Measurements from ENCODE around the gene NF2.

DNA sequence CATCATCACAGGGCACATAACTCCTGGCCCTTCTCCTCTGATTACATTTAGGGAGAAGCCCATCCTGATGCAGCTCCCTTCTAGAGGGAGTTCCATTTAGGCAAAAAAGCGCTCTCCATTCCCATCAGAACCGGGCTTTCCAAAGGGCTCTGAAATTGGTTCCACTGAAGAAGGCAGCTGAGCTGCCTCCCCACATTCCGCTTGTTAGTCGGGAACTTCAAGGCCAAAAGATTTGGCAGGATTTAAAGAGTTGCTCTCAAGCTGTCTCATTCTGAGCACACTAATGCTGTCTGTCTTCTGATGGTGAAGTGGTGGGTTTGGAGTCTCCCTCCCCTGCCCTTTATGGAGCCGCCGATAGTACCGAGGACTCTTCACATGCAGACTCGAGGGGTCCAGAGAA lies 89.7 kb downstream of the NF2 start:
- TF ChIP-seq, protein P1, sequence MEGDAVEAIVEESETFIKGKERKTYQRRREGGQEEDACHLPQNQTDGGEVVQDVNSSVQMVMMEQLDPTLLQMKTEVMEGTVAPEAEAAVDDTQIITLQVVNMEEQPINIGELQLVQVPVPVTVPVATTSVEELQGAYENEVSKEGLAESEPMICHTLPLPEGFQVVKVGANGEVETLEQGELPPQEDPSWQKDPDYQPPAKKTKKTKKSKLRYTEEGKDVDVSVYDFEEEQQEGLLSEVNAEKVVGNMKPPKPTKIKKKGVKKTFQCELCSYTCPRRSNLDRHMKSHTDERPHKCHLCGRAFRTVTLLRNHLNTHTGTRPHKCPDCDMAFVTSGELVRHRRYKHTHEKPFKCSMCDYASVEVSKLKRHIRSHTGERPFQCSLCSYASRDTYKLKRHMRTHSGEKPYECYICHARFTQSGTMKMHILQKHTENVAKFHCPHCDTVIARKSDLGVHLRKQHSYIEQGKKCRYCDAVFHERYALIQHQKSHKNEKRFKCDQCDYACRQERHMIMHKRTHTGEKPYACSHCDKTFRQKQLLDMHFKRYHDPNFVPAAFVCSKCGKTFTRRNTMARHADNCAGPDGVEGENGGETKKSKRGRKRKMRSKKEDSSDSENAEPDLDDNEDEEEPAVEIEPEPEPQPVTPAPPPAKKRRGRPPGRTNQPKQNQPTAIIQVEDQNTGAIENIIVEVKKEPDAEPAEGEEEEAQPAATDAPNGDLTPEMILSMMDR (conservative IDR thresholded peaks at IDR 0.05; ENCODE audit: low read length): no peak
- no peak for TF ChIP-seq EZH2phosphoT487 (IDR thresholded peaks at IDR 0.05; ENCODE audit: borderline replicate concordance)
